Stimulated activated CD8-positive, alpha-beta memory T cell treated with anti-CD3 and anti-CD28 coated beads, Interleukin-12 subunit alpha, Interleukin-12 subunit beta, amount 100 ng/mL, for 4 hours (primary cell): ENCODE results near the gene ANGEL2.
"Not testable (repeated sequence)": the region's sequence is repeated elsewhere in the genome, so short reads cannot be mapped to it uniquely, and the experiment has no call there.

ENCODE experiments used
- DNase-seq: peaks from one replicate; pipeline ENCODE4 v3.0.0-alpha.2; 2020; ENCODE audit warnings: low read depth

Gene ANGEL2

GRCh38 chr1:212975111-212975918 lies 40.4 kb downstream of the ANGEL2 start:
- no peak for DNase-seq

GRCh38 chr1:212974711-212975110 lies 41.0 kb downstream of the ANGEL2 start:
- no peak for DNase-seq

- DNase-seq: no peak
Observed at GRCh38 chr1:212973899-212974298, 41.8 kb downstream of the ANGEL2 start.

- no peak for DNase-seq
Observed at GRCh38 chr1:212973426-212973825, 42.2 kb downstream of the ANGEL2 start.

- DNase-seq: no peak
Observed at GRCh38 chr1:212971312-212971711, 44.4 kb downstream of the ANGEL2 start.

- DNase-seq: no peak
Observed at GRCh38 chr1:212970085-212970484, 45.6 kb downstream of the ANGEL2 start.

GRCh38 chr1:212968368-212968863 lies 47.3 kb downstream of the ANGEL2 start:
- DNase-seq: no peak

GRCh38 chr1:212967801-212968200 lies 47.9 kb downstream of the ANGEL2 start:
- DNase-seq: no peak

- DNase-seq: no peak
Observed at GRCh38 chr1:212966616-212967015, 49.1 kb downstream of the ANGEL2 start.

- not testable (repeated sequence) for DNase-seq
Observed at GRCh38 chr1:212964993-212965392, 50.7 kb downstream of the ANGEL2 start.

GRCh38 chr1:212964102-212964501 lies 51.6 kb downstream of the ANGEL2 start:
- no peak for DNase-seq

GRCh38 chr1:212962509-212962908 lies 53.2 kb downstream of the ANGEL2 start:
- DNase-seq: no peak

GRCh38 chr1:212960932-212961331 lies 54.7 kb downstream of the ANGEL2 start:
- DNase-seq: no peak

GRCh38 chr1:212959266-212960220 lies 56.1 kb downstream of the ANGEL2 start:
- no peak for DNase-seq

- no peak for DNase-seq
Observed at GRCh38 chr1:212958175-212958574, 57.5 kb downstream of the ANGEL2 start.

GRCh38 chr1:212957546-212957945 lies 58.1 kb downstream of the ANGEL2 start:
- no peak for DNase-seq

GRCh38 chr1:212955961-212956620 lies 59.6 kb downstream of the ANGEL2 start:
- no peak for DNase-seq

GRCh38 chr1:212955098-212955497 lies 60.6 kb downstream of the ANGEL2 start:
- no peak for DNase-seq

- DNase-seq: no peak
Observed at GRCh38 chr1:212954514-212954913, 61.2 kb downstream of the ANGEL2 start.

- DNase-seq: no peak
Observed at GRCh38 chr1:212953321-212953720, 62.3 kb downstream of the ANGEL2 start.

GRCh38 chr1:212952641-212952976 lies 63.1 kb downstream of the ANGEL2 start:
- no peak for DNase-seq

GRCh38 chr1:212951947-212952640 lies 63.6 kb downstream of the ANGEL2 start:
- DNase-seq: no peak
